ENCODE data around the gene DOP1B.
"Not testable (repeated sequence)": the region's sequence is repeated elsewhere in the genome, so short reads cannot be mapped to it uniquely, and the experiment has no call there.

Gene DOP1B

GRCh38 chr21:36171336-36171735 lies 14.7 kb downstream of the DOP1B start:
- no peak for DNase-seq (ENCODE audit: low spot score)

GRCh38 chr21:36171741-36172331 lies 15.2 kb downstream of the DOP1B start:
- no peak for DNase-seq (ENCODE audit: low spot score)

DNA sequence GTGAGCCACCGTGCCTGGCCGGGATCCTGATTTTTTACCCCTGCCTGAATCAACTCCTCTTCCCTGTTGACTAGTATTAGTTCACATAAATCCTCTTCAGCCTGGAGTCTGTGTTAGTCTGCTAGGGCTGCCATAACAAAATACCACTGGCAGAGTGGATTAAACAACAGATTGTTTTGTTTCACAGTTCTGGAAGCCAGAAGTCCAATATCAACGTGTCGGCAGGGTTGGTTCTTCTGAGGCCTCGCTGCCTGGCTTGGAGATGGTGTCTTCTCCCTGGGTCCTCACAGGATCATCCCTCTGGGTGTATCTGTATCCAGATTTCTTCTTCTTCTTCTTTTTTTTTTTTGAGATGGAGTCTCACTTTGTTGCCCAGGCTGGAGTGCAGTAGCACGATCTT lies 18.2 kb downstream of the DOP1B start:
- DNase-seq (ENCODE audit: low spot score): no peak

GRCh38 chr21:36175771-36176565 lies 19.3 kb downstream of the DOP1B start:
- no peak for DNase-seq (ENCODE audit: low spot score)

GRCh38 chr21:36178349-36178748 lies 21.7 kb downstream of the DOP1B start:
- DNase-seq (ENCODE audit: low spot score): no peak

GRCh38 chr21:36179145-36179544 lies 22.5 kb downstream of the DOP1B start:
- no peak for DNase-seq (ENCODE audit: low spot score)

- DNase-seq (ENCODE audit: low spot score): no peak
These were observed 24.3 kb downstream of the DOP1B start for GRCh38 chr21:36180963-36181362.

DNA sequence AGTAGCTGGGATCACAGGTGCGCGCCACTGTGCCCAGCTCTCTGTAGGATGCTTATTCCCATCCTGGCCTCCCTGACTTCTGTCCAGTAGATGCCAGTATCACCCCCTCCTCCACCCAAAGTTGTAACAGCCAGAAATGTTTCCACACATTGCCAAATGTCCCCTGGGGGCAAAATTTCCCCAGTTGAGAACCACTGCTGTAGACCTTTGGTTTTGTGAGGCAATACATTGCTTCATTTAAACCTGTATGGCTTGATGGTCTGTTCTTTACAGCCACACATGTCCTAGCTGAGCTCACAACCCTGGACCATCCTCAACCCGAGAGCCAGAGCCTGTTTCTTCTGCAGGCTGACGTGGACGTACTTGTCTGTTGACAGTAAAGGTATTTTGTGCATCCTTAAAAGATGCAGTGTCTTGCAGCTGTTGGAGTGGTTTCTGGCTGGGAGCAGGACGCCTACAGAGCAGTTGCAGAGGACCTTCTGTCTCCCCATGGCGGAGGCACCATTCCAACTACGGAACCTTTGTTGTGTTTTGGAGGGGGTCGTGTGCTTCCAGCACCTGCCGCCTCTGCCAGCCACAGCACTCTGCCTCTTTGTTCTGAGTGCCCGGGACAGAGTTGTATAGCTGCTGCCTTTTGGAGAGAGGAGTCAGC lies 26.6 kb downstream of the DOP1B start:
- no peak for DNase-seq (ENCODE audit: low spot score)

- no peak for DNase-seq (ENCODE audit: low spot score)
These were observed 27.9 kb downstream of the DOP1B start for GRCh38 chr21:36184545-36184944.

DNA sequence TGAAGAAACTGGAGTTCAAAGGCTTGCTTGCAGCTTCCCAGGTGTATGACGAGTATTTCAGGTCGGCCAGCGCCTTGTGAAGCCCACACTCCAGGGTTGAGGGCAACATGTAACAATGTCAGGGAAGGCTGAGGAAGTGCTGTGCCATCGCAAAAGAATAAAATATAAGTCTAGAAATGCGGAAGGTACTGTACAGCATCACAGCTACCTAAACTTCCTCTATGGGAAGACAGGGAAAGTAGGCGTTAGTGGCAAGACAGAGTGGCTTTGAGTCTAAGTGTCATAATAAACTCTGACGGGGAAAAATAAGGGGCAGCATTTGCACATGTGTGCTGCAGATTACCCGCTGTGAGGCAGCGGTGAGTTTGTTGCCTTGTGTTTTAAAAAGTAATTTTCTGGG lies 28.9 kb downstream of the DOP1B start:
- no peak for DNase-seq (ENCODE audit: low spot score)

- DNase-seq (ENCODE audit: low spot score): no peak
These were observed 29.5 kb downstream of the DOP1B start for GRCh38 chr21:36186081-36186480.

- DNase-seq (ENCODE audit: low spot score): no peak
These were observed 30.1 kb downstream of the DOP1B start for GRCh38 chr21:36186506-36187399.

- DNase-seq (ENCODE audit: low spot score): no peak
These were observed 31.6 kb downstream of the DOP1B start for GRCh38 chr21:36188081-36188681.

- no peak for DNase-seq (ENCODE audit: low spot score)
These were observed 32.3 kb downstream of the DOP1B start for GRCh38 chr21:36188937-36189336.

- no peak for DNase-seq (ENCODE audit: low spot score)
These were observed 34.1 kb downstream of the DOP1B start for GRCh38 chr21:36190736-36191135.

- no peak for DNase-seq (ENCODE audit: low spot score)
These were observed 36.6 kb downstream of the DOP1B start for GRCh38 chr21:36193200-36193599.

GRCh38 chr21:36194024-36194423 lies 37.4 kb downstream of the DOP1B start:
- DNase-seq (ENCODE audit: low spot score): no peak

- no peak for DNase-seq (ENCODE audit: low spot score)
These were observed 39.0 kb downstream of the DOP1B start for GRCh38 chr21:36195613-36196012.

DNA sequence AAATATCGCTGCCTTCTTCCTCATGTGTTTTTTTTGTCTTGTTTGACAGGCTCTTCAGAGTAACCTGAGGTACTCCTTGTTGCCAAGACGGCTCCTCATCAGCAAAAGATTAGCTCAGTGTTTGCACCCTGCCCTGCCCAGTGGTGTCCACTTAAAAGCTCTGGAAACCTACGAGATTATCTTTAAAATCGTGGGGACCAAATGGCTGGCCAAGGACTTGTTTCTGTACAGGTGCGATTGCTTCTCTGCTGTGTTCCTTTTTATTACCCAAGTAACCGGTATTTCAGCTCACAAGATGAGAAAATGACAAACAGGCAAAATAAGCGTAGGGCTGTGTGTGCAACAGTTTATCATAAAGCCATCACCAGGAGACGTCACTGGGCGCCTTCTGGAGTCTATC lies 42.4 kb downstream of the DOP1B start:
- DNase-seq (ENCODE audit: low spot score): no peak

- not testable (repeated sequence) for DNase-seq (ENCODE audit: low spot score)
These were observed 43.0 kb downstream of the DOP1B start for GRCh38 chr21:36199575-36199974.

DNA sequence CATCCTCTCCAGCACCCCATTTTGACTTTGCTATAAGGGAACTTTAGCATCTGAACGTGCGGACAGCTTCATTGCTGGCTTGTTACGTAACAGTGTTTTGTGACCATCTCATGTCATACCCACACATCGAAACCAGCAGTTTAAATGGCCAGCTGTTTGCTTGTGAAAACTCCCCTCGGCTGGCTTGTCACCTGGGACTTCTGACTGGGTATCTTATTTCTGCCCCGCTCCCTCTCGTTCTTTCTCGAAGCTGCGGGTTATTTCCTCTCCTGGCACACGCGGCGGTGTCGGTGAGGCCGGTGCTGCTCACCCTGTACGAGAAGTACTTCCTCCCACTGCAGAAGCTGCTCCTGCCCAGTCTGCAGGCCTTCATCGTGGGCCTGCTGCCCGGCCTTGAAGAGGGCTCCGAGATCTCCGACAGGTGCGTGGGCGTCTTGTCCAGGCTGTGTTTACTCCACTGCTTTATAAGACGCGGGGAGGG lies 43.5 kb downstream of the DOP1B start:
- DNase-seq (ENCODE audit: low spot score): no peak

All from activated CD4-positive, alpha-beta T cell treated with anti-CD3 and anti-CD28 coated beads, Interleukin-2, Interleukin-4, amounts not matched to agents 100 ng/mL and 50 ng/mL, durations not matched to agents 16 hours and 8 hours (primary cell).